T-helper 1 cell treated with Interleukin-12 subunit alpha and Interleukin-12 subunit beta and Interleukin-4 antibody, amounts not matched to agents 30 μg/mL and 1 μg/mL, for 36 hours (primary cell): ENCODE measurements around the gene PSKH1.
"Not testable (repeated sequence)": the region's sequence is repeated elsewhere in the genome, so short reads cannot be mapped to it uniquely, and the experiment has no call there.

ENCODE experiments used
- H3K27ac Mint-ChIP-seq: one replicate; pipeline ENCODE4 v1.8.0; 2021; ENCODE audit warnings: mild to moderate bottlenecking, mixed read lengths
- H3K27me3 Mint-ChIP-seq: one replicate; pipeline ENCODE4 v1.8.0; 2021; ENCODE audit warnings: low read depth, mixed read lengths
- H3K36me3 Mint-ChIP-seq: one replicate; pipeline ENCODE4 v1.8.0; 2021; ENCODE audit warnings: low read depth, mixed read lengths
- H3K4me1 Mint-ChIP-seq: one replicate; pipeline ENCODE4 v1.8.0; 2021; ENCODE audit warnings: low read depth, mixed read lengths
- H3K4me3 Mint-ChIP-seq: one replicate; pipeline ENCODE4 v1.8.0; 2021; ENCODE audit warnings: mild to moderate bottlenecking, moderate library complexity, mixed read lengths
- H3K9me3 Mint-ChIP-seq: one replicate; pipeline ENCODE4 v1.8.0; 2021; ENCODE audit warnings: mixed read lengths

PSKH1 gene

DNA sequence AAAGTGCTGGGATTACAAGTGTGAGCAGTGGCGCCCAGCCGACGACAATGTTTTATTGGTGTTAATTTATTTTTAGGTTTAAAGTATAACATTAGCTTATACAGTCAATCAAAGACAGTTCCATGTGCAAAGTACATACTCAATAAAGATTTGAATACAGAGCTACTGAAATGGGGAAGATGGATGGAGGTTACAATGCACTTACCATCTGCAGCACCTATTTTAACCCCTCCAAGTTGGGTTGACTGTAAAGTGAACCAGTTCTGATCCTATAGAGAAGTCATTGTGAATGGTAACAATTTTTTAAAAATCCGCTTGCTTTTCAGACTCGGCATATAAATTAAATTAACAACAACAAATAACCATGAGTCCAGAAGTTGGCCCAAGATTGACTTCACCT lies 679 bp upstream of the PSKH1 start:
- peak overlapping the region; percentile 90 for H3K4me3 Mint-ChIP-seq
- H3K27me3 Mint-ChIP-seq = no peaks in the 10 kb centered on the region
- peaks cover 2% of the 10 kb centered on the region for H3K36me3 Mint-ChIP-seq
- no peaks in the 10 kb centered on the region for H3K9me3 Mint-ChIP-seq
- H3K4me1 Mint-ChIP-seq = peaks cover 20% of the 10 kb centered on the region
- peak overlapping the region; percentile 88 for H3K27ac Mint-ChIP-seq

DNA sequence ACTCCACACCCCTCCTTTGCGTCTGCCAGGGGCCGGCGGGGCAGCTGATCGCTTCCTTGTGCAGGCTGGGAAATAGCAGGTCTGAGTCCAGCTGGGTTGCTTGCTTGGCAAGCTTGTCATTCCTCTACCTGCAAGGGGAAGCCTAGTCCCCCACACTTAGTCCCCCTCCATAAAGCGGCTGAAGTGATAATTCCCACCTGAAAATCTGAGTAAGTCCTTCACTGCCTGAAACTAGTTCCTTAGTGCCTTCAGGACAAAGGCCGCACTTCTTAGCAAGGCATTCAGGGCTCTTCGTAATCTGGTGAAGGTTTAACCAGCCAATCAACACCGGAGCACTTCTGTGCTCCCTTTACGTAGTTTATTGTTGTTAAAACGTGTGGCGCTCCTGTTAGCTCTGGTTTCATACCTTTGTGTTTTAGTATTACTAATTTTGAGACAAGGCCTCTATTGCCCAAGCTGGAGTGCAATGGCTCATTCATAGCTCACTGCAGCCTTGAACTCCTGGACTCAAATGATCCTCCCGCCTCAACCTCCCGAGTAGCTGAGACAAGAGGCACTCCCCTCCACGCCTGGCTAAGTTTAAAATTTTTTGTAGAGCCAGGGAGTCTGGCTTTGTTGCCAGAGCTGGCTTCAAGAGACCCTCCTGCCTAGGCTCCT lies 817 bp downstream of the PSKH1 start:
- Mint-ChIP-seq H3K36me3 (peaks cover 2% of the 10 kb centered on the region), H3K27me3 (no peaks in the 10 kb centered on the region), H3K9me3 (no peaks in the 10 kb centered on the region), H3K4me1 (peaks cover 23% of the 10 kb centered on the region), H3K4me3 (peak overlapping the region; percentile 95), H3K27ac (peak overlapping the region; percentile 94)

- Mint-ChIP-seq H3K27ac (no peak overlapping the region), H3K4me3 (no peak overlapping the region), H3K27me3 (no peaks in the 10 kb centered on the region), H3K4me1 (peaks cover 23% of the 10 kb centered on the region), H3K9me3 (no peaks in the 10 kb centered on the region), H3K36me3 (peaks cover 2% of the 10 kb centered on the region)
Measured at GRCh38 chr16:67897231-67897630, 4.2 kb downstream of the PSKH1 start.

- Mint-ChIP-seq H3K4me1 (peaks cover 5% of the 10 kb centered on the region), H3K36me3 (peaks cover 7% of the 10 kb centered on the region), H3K9me3 (no peaks in the 10 kb centered on the region), H3K4me3 (no peak overlapping the region), H3K27me3 (no peaks in the 10 kb centered on the region), H3K27ac (no peak overlapping the region)
Measured at GRCh38 chr16:67901734-67902133, 8.7 kb downstream of the PSKH1 start.

GRCh38 chr16:67902831-67903230 lies 9.8 kb downstream of the PSKH1 start:
- Mint-ChIP-seq H3K27ac (no peak overlapping the region), H3K9me3 (no peaks in the 10 kb centered on the region), H3K4me1 (peaks cover 3% of the 10 kb centered on the region), H3K27me3 (no peaks in the 10 kb centered on the region), H3K4me3 (no peak overlapping the region), H3K36me3 (peaks cover 6% of the 10 kb centered on the region)

DNA sequence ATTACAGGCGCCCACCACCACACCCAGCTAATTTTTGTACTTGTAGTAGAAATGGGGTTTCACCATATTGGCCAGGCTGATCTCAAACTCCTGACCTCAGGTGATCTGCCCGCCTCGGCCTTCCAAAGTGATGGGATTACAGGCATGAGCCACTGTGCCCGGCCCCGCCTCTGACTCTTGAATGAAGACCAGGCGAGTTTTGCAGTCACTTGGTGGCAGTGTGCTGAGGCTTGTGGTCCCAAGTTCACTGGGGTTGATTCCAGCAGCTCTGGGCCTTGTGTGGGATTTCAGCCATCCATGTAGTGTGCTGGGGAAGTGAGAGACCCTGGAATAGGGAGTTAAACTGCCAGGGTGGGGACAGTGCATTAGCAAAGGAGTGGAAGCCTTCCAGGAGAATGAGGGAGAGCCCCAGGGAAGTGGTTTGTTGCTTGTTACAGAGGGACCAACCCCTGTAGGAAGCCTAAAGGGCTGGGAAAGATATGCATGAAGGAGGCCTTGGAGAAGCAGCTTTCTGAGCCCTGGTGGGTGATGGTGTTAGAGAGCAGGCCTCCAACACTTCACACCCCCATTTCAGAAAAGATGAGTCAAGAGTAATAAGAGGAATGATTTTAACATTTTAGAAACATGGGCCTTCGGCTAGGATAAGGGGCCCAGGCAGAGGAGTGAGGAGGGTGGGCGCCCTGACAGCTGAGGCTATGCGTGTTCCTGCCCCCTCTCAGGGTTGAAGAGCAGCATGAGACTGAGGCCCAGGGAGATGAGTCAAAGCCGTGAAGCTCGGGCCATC lies 14.5 kb downstream of the PSKH1 start:
- Mint-ChIP-seq H3K4me3 (no peak overlapping the region), H3K36me3 (peaks cover 17% of the 10 kb centered on the region), H3K4me1 (peaks cover 15% of the 10 kb centered on the region), H3K27me3 (no peaks in the 10 kb centered on the region), H3K27ac (peak overlapping the region; percentile 0), H3K9me3 (no peaks in the 10 kb centered on the region)

GRCh38 chr16:67909056-67909742 lies 16.1 kb downstream of the PSKH1 start:
- Mint-ChIP-seq H3K36me3 (peaks cover 14% of the 10 kb centered on the region), H3K27ac (peak overlapping the region; percentile 75), H3K4me3 (no peak overlapping the region), H3K9me3 (no peaks in the 10 kb centered on the region), H3K27me3 (no peaks in the 10 kb centered on the region), H3K4me1 (peaks cover 15% of the 10 kb centered on the region)

DNA sequence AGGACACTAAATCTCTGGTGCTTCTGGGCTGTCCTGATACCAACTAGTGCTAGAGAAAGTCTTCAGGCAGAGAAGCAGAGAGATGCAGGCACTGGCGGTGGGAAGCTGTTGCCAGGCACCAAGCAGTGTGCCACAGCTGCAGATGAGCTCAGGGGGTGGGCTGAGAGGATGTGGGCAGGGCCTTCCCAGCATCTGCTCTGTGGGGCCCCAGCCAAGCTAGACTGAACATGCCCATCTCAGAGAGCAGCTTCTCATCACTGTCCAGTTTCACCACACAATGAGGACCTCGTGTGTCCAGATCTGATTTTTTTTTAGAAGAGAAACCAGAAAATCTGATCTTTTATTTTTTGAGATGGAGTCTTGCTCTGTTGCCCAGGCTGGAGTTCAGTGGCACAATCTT lies 17.1 kb downstream of the PSKH1 start:
- Mint-ChIP-seq H3K36me3 (peaks cover 16% of the 10 kb centered on the region), H3K27me3 (no peaks in the 10 kb centered on the region), H3K4me3 (peak overlapping the region; percentile 7), H3K27ac (peak overlapping the region; percentile 63), H3K4me1 (peaks cover 17% of the 10 kb centered on the region), H3K9me3 (no peaks in the 10 kb centered on the region)

DNA sequence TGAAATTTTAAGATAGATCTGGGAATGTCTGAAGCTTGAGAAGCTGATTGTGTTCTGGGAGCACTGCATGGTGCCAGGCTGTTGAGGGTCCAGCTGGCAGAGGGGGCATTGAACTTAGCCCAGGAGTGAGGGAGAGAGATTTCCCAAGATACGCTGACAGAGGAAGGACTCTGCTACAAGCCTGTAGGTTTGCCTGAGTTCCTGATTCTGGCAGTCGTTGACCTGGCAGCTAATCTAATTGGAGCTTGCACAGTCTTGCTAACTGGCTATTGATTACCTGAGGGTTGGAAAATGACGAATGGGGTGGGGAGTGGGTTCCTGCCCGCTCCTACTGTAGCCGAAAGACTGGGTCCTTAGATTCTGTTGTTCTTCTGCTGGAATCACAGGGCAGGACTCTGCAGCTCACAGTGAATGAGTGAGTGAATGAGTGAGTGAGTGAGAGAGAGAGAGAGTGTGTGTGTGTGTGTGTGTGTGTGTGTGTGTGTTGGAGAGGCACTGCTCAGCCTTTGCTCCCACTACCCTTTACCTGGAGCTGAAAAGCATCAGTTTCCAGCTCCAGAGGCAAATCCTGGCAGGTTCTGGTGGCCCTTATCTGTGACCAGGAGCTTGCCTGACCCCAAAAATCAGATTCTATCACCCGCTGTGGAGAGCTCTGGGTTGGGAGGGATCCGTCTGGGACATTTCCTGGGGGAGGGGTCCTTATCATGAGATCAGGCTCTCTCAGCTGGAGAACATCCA lies 21.9 kb downstream of the PSKH1 start:
- no peak overlapping the region for H3K4me3 Mint-ChIP-seq
- no peaks in the 10 kb centered on the region for H3K9me3 Mint-ChIP-seq
- H3K27me3 Mint-ChIP-seq = no peaks in the 10 kb centered on the region
- H3K27ac Mint-ChIP-seq = no peak overlapping the region
- H3K4me1 Mint-ChIP-seq = peaks cover 31% of the 10 kb centered on the region
- peaks cover 11% of the 10 kb centered on the region for H3K36me3 Mint-ChIP-seq

- not testable (repeated sequence) for H3K36me3 Mint-ChIP-seq, H3K4me3 Mint-ChIP-seq, H3K27ac Mint-ChIP-seq, H3K27me3 Mint-ChIP-seq, H3K9me3 Mint-ChIP-seq
- H3K4me1 Mint-ChIP-seq = peaks cover 27% of the 10 kb centered on the region
Measured at GRCh38 chr16:67915496-67915769, 22.4 kb downstream of the PSKH1 start.

- Mint-ChIP-seq H3K36me3 (peaks cover 7% of the 10 kb centered on the region), H3K27ac (peak overlapping the region; percentile 16), H3K4me3 (no peak overlapping the region), H3K4me1 (peaks cover 21% of the 10 kb centered on the region), H3K27me3 (no peaks in the 10 kb centered on the region), H3K9me3 (no peaks in the 10 kb centered on the region)
Measured at GRCh38 chr16:67915831-67916723, 23.0 kb downstream of the PSKH1 start.

- no peaks in the 10 kb centered on the region for H3K9me3 Mint-ChIP-seq
- peaks cover 27% of the 10 kb centered on the region for H3K4me1 Mint-ChIP-seq
- peak overlapping the region; percentile 68 for H3K27ac Mint-ChIP-seq
- H3K4me3 Mint-ChIP-seq = no peak overlapping the region
- H3K36me3 Mint-ChIP-seq = peaks cover 5% of the 10 kb centered on the region
- H3K27me3 Mint-ChIP-seq = no peaks in the 10 kb centered on the region
Measured at GRCh38 chr16:67917140-67917851, 24.2 kb downstream of the PSKH1 start.

DNA sequence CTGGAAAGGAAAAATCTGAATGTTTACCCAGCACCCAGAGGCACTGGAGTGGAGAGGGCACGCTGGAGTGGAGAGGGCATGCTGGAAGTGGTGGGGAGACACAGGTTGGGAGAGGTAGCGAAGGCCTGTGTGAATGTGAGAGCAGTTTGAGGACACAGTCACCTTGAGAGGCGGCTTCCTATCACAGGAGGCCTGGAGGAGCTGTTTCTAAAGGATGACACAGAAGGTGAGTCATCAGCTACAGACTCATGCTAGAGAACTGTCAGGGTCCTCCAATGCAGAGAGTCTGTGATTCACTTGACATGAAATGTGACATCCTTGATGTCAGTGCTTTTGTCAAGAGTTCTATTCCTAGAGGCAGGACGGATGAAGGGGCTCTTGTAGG lies 24.8 kb downstream of the PSKH1 start:
- Mint-ChIP-seq H3K27ac (peak overlapping the region; percentile 68), H3K4me1 (peaks cover 28% of the 10 kb centered on the region), H3K4me3 (no peak overlapping the region), H3K27me3 (no peaks in the 10 kb centered on the region), H3K36me3 (peaks cover 5% of the 10 kb centered on the region), H3K9me3 (no peaks in the 10 kb centered on the region)
